ENCODE data around the gene YBEY.

DNA sequence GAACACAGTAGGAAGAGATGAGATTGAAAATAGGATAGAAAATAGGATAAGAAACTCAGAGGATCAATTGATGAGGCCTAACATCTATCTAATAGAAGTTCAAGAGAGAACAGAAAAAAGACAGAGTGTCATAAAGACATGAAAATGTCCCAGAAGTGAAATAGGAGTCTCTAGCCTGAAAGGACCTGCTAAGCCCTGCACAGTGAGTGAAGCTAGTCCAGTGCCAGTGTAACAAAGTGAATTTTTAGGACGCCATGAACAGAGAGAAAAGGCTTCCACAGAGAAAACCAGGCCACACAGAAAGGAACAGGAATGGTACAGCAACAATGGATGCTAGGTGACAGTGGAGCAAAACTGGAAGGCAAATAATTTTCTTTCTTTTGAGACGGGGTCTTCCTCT is 37.3 kb upstream of the YBEY start:
- TF ChIP-seq, protein P1, sequence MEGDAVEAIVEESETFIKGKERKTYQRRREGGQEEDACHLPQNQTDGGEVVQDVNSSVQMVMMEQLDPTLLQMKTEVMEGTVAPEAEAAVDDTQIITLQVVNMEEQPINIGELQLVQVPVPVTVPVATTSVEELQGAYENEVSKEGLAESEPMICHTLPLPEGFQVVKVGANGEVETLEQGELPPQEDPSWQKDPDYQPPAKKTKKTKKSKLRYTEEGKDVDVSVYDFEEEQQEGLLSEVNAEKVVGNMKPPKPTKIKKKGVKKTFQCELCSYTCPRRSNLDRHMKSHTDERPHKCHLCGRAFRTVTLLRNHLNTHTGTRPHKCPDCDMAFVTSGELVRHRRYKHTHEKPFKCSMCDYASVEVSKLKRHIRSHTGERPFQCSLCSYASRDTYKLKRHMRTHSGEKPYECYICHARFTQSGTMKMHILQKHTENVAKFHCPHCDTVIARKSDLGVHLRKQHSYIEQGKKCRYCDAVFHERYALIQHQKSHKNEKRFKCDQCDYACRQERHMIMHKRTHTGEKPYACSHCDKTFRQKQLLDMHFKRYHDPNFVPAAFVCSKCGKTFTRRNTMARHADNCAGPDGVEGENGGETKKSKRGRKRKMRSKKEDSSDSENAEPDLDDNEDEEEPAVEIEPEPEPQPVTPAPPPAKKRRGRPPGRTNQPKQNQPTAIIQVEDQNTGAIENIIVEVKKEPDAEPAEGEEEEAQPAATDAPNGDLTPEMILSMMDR (IDR thresholded peaks at IDR 0.05), result no peak
- no peak for TF ChIP-seq POLR2A (IDR thresholded peaks at IDR 0.05)
- no peak for TF ChIP-seq EP300 (IDR thresholded peaks at IDR 0.05)
- TF ChIP-seq POLR2AphosphoS5 (IDR thresholded peaks at IDR 0.05), result no peak

Measured in upper lobe of left lung (tissue), 4 donors.